HFFc6 (cell line): ENCODE results near the gene REXO1. TPM values are rescaled to one million over a fixed set of nuclear protein-coding genes. Genes with fewer than 3 reads are reported as not detected.

ENCODE experiments used
- DNase-seq: peaks from one replicate; pipeline ENCODE4 v3.0.0-alpha.2; 2018
- H3K27ac Mint-ChIP-seq: 2 replicates; pipeline ENCODE4 v1.8.0; 2020; ENCODE audit warnings: mild to moderate bottlenecking, mixed read lengths
- H3K27me3 Mint-ChIP-seq: 2 replicates; pipeline ENCODE4 v1.8.0; 2021; ENCODE audit warnings: mild to moderate bottlenecking, moderate library complexity, mixed read lengths; ENCODE audit not compliant: insufficient read depth
- H3K36me3 Mint-ChIP-seq: 2 replicates; pipeline ENCODE4 v1.8.0; 2021; ENCODE audit warnings: low read depth, mixed read lengths
- H3K4me1 Mint-ChIP-seq: 2 replicates; pipeline ENCODE4 v1.8.0; 2020; ENCODE audit warnings: low read depth, mixed read lengths
- H3K4me3 Mint-ChIP-seq: 2 replicates; pipeline ENCODE4 v1.8.0; 2020; ENCODE audit warnings: mild to moderate bottlenecking, moderate library complexity, mixed read lengths
- H3K9me3 Mint-ChIP-seq: 2 replicates; pipeline ENCODE4 v1.8.0; 2020; ENCODE audit warnings: mild to moderate bottlenecking, mixed read lengths
- CTCF ChIP-seq: fragments of 200-600 bp; sonication (generic); IDR thresholded peaks from 2 replicates; pipeline ENCODE4 v1.5.0; 2021; ENCODE audit warnings: antibody characterized with exemption, mild to moderate bottlenecking
- total RNA-seq, 6 experiments: library from RNA; stranded (reverse); fragmentation: NEBNext Ultra II Directional; extraction: Animal tissue kit (Norgen Biotek cat#: 25700); gene quantifications; 2 replicates in 1 of 6; 3 replicates in 5 of 6; pipeline ENCODE4 v1.2.3, GENCODE V29; 2021

Gene REXO1
- total RNA-seq, 6 experiments from 2014 or later: 32.9 to 38.2 (median 34.6) TPM

DNA sequence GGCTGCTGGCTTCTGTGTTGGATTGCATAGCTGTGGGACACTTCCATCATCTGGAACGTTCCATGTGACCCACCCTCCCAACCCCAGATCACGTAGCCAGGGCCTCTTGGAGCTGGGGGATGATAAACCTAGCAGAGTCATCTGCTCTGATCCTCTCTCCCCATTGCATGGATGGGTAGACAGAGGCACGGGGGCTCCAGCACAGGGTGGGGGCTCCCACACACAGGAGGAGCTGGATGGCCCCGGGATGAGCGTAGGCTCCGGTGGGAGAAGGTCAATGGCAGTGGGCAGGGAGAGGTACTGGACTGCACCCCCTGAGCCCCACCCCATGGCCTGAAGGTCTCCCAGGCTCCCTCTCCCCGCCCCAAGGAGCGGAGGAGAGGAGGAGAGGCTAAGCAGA is 61.6 kb downstream of the REXO1 start:
- no peak overlapping the region for H3K27ac Mint-ChIP-seq
- no peak for DNase-seq
- no peaks in the 10 kb centered on the region for H3K36me3 Mint-ChIP-seq
- peaks cover 7% of the 10 kb centered on the region for H3K27me3 Mint-ChIP-seq
- no peaks in the 10 kb centered on the region for H3K4me1 Mint-ChIP-seq
- H3K4me3 Mint-ChIP-seq: no peak overlapping the region
- TF ChIP-seq CTCF: no peak
- peaks cover 11% of the 10 kb centered on the region for H3K9me3 Mint-ChIP-seq

DNA sequence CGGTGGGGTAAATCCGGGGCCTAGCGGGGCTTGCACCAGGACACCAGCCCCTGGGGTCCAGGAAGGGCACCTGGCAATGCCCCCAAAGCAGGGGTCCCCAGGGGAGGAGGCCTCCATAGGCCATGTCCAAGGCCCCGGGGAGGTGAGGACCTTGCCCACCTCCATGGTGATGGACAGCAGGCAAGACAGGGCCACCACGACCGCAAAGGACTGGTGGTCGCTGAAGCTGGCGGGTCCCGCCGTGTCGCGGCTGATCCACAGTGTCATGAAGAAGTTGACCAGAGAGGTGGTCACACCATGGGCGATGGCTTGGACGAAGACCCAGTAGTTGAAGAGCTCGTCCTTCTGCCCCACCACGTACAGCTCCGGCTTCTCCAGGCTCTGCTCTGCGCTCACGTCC is 63.0 kb downstream of the REXO1 start:
- H3K27ac Mint-ChIP-seq: no peak overlapping the region
- H3K27me3 Mint-ChIP-seq: peaks cover 10% of the 10 kb centered on the region
- peaks cover 20% of the 10 kb centered on the region for H3K9me3 Mint-ChIP-seq
- TF ChIP-seq CTCF: no peak
- 0 out of 2 replicates have a peak, but pooled peaks cover 4% of the 10 kb centered on the region for H3K36me3 Mint-ChIP-seq
- H3K4me1 Mint-ChIP-seq: no peaks in the 10 kb centered on the region
- no peak overlapping the region for H3K4me3 Mint-ChIP-seq
- DNase-seq: no peak

DNA sequence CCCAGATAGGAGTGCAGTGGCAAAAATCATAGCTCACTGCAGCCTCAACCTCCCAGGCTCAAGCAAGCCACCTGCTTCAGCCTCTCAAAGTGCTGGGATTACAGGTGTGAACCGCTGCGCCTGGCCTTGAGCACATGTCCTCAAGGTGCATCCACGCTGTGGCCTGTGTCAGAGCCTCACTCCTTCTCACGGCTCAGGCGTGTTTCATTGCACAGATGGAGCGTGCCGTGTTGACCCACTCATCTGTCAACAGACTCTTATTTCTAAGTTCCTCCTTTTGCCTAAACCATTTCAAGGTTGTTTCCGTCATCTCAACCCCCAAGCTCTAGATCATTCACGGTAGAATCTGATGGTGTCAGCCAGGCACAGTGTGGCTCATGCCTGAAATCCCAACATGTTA is 64.4 kb downstream of the REXO1 start:
- Mint-ChIP-seq H3K4me1 (peaks cover 8% of the 10 kb centered on the region), H3K9me3 (peaks cover 20% of the 10 kb centered on the region), H3K4me3 (no peak overlapping the region), H3K27me3 (peaks cover 16% of the 10 kb centered on the region), H3K27ac (no peak overlapping the region), H3K36me3 (0 out of 2 replicates have a peak, but pooled peaks cover 4% of the 10 kb centered on the region)
- no peak for DNase-seq
- no peak for TF ChIP-seq CTCF

- Mint-ChIP-seq H3K27ac (no peak overlapping the region), H3K4me3 (no peak overlapping the region), H3K36me3 (0 out of 2 replicates have a peak, but pooled peaks cover 4% of the 10 kb centered on the region), H3K27me3 (peaks cover 18% of the 10 kb centered on the region), H3K4me1 (peaks cover 8% of the 10 kb centered on the region), H3K9me3 (peaks cover 20% of the 10 kb centered on the region)
- no peak for TF ChIP-seq CTCF
- no peak for DNase-seq
Observed at GRCh38 chr19:1783354-1783753, 64.9 kb downstream of the REXO1 start.

- Mint-ChIP-seq H3K9me3 (peaks cover 20% of the 10 kb centered on the region), H3K4me3 (no peak overlapping the region), H3K36me3 (0 out of 2 replicates have a peak, but pooled peaks cover 4% of the 10 kb centered on the region), H3K4me1 (peaks cover 8% of the 10 kb centered on the region), H3K27ac (no peak overlapping the region), H3K27me3 (peaks cover 19% of the 10 kb centered on the region)
- DNase-seq: no peak
- TF ChIP-seq CTCF: no peak
Observed at GRCh38 chr19:1782521-1782920, 65.8 kb downstream of the REXO1 start.
